Esophagus (tissue), 2 donors: ENCODE data around the gene MAP3K15. TPM values are rescaled to one million over a fixed set of nuclear protein-coding genes. Genes with fewer than 3 reads are reported as not detected.

Source experiments
- H3K27ac ChIP-seq, 2 donors: one replicate each; pipeline ENCODE4 v1.5.1; 2013; ENCODE audit warnings: low read depth in 2 of 2, mild to moderate bottlenecking in 2 of 2, inconsistent platforms in 1 of 2, low read length in 1 of 2, moderate library complexity in 1 of 2
- H3K27me3 ChIP-seq, 2 donors: one replicate each; pipeline ENCODE4 v1.6.1; 2013; ENCODE audit warnings: low read length in 2 of 2, control low read depth in 1 of 2, mild to moderate bottlenecking in 1 of 2; ENCODE audit not compliant: insufficient read depth in 2 of 2, control insufficient read depth in 1 of 2
- H3K36me3 ChIP-seq, 2 donors: one replicate each; pipeline ENCODE4 v1.6.1; 2013; ENCODE audit warnings: low read length in 1 of 2; ENCODE audit not compliant: control insufficient read depth in 2 of 2, insufficient read depth in 2 of 2
- H3K4me1 ChIP-seq, 2 donors: one replicate each; pipeline ENCODE4 v1.6.1; 2013; ENCODE audit warnings: low read length in 1 of 2; ENCODE audit not compliant: control insufficient read depth in 2 of 2, insufficient read depth in 2 of 2
- H3K4me3 ChIP-seq, 2 donors: one replicate each; pipeline ENCODE4 v1.5.1; 2013; ENCODE audit warnings: low read length in 2 of 2, mild to moderate bottlenecking in 2 of 2, low read depth in 1 of 2, moderate library complexity in 1 of 2
- H3K9me3 ChIP-seq, 2 donors: one replicate each; pipeline ENCODE4 v1.6.1; 2013; ENCODE audit warnings: mild to moderate bottlenecking in 2 of 2, low read depth in 1 of 2, low read length in 1 of 2, moderate library complexity in 1 of 2; ENCODE audit not compliant: control insufficient read depth in 2 of 2, insufficient read depth in 1 of 2
- WGBS, 2 donors: extraction: QIAGEN DNeasy Blood & Tissue Kit; methylation state at CpG; one replicate each; pipeline ENCODE4 v1.1.7; 2013; 5-methylcytosine and 5-hydroxymethylcytosine counted together
- polyA plus RNA-seq, 2 donors: library from polyadenylated mRNA; stranded (reverse); fragments of 200-250 nt; gene quantifications; one replicate each; pipeline ENCODE4 v1.2.3, GENCODE V29; 2013
- donor health status: healthy with polysubstance abuse.
- donor health status: Bipolar disorder and iron deficiency.

The MAP3K15 gene
- polyA plus RNA-seq, 2 donors: 0.04 to 0.06 TPM

DNA sequence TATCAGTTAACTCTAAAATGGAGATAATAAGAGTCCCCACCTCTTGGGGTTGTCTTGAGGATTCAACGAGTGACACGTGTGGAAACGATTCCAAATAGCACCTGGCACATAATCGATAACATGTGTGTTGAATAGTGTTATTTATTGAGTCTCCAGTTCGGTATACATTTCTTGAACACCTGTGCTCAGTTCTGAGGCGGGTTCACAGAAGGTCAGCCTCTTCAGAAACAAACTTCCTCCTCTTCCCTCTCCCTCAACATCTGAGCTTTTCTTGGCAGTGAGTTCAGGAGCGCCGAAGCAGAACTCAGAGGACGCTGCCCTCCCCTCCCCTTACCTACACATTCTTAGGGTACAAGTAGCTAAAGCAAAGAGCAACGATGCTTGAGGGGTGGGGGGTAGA lies 170.6 kb downstream of the MAP3K15 start:
- 7 to 31% methylated on average over 10 of the region's 10 CpGs for WGBS, 2 donors
- H3K27ac ChIP-seq: no peak overlapping the region
- peak overlapping the region; percentile 55 to 89 for H3K4me3 ChIP-seq
- peaks cover 0 to 5% of the 10 kb centered on the region in 2 donors for H3K9me3 ChIP-seq
- peaks cover 0 to 4% of the 10 kb centered on the region in 2 donors for H3K4me1 ChIP-seq
- H3K36me3 ChIP-seq: no peaks in the 10 kb centered on the region
- no peaks in the 10 kb centered on the region for H3K27me3 ChIP-seq

GRCh38 chrX:19343535-19344408 lies 171.5 kb downstream of the MAP3K15 start, which contains the start of gene PDHA1:
TSS of gene PDHA1 (plus strand) at chrX:19343927. CDS start at chrX:19344038, 111 bp downstream.
- Histone ChIP-seq H3K27ac (peak within 1 kb of the TSS; percentile 92), H3K27me3 (no peaks in the 10 kb centered on the region), H3K36me3 (no peaks in the 10 kb centered on the region), H3K9me3 (peaks cover 0 to 5% of the 10 kb centered on the region in 2 donors), H3K4me1 (peaks cover 0 to 4% of the 10 kb centered on the region in 2 donors), H3K4me3 (peak within 1 kb of the TSS; percentile 55 to 89)
- WGBS, 2 donors: 1 to 28% methylated on average over 58 to 81 of the region's 81 CpGs

DNA sequence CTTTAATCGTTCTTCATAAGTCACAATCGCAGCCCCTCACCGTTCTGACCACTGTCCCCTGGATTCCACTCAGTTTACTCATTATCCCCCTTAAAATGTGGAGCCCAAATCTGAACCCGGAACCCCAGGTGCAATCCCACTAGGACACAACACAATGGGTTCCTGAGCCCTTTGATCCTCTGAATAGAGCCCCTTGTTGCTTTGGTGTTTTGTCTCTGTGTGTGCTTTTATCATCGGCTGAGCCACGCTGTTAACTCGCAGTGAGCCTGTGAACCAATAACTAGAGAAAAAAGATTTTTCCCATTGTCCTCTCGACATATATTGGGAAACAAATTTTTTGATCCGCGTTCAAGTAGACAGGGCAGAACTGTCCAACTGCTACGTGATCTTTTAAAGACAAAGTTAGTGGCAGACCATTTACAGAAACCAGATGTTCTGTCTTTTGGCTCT lies 172.2 kb downstream of the MAP3K15 start:
- H3K4me1 ChIP-seq: peaks cover 0 to 4% of the 10 kb centered on the region in 2 donors
- peak overlapping the region; percentile 76 to 83 for H3K27ac ChIP-seq
- no peaks in the 10 kb centered on the region for H3K36me3 ChIP-seq
- H3K9me3 ChIP-seq: peaks cover 0 to 5% of the 10 kb centered on the region in 2 donors
- H3K4me3 ChIP-seq: peak overlapping the region; percentile 37 to 89
- H3K27me3 ChIP-seq: no peaks in the 10 kb centered on the region
- 40 to 49% methylated on average over 11 of the region's 11 CpGs for WGBS, 2 donors

DNA sequence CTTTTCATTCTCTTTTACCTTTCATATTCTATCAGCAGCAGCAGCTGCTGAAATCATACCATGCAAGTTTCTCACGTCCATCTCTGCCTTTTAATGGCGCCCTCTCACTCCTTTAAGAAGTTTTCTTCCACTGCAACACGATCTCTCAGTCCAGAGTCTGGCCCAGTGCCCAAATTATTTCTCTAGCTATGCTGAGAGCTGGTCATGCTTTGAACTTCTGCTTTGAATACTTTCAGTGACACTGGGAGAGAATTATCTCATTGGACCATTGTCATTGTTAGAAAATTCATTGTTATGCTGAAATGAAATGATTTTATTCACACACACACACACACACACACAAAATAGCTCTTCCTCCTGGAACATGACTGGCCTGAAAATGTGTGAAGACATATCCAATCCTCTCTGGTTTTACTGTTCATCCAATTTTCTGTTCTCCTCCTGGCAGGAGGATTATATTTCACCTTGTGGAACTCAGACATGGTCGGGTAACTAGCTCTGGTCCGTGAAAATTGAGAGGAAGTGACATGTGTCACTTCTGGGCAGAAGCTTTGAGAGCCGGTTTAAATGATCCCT lies 172.9 kb downstream of the MAP3K15 start:
- Histone ChIP-seq H3K27ac (no peak overlapping the region), H3K27me3 (no peaks in the 10 kb centered on the region), H3K36me3 (no peaks in the 10 kb centered on the region), H3K4me3 (no peak overlapping the region), H3K4me1 (peaks cover 0 to 4% of the 10 kb centered on the region in 2 donors), H3K9me3 (peaks cover 0 to 5% of the 10 kb centered on the region in 2 donors)
- WGBS, 2 donors: 63 to 72% methylated on average over 6 of the region's 6 CpGs

- H3K27ac ChIP-seq: no peak overlapping the region
- no peaks in the 10 kb centered on the region for H3K4me1 ChIP-seq
- no peak overlapping the region for H3K4me3 ChIP-seq
- no peaks in the 10 kb centered on the region for H3K36me3 ChIP-seq
- no peaks in the 10 kb centered on the region for H3K27me3 ChIP-seq
- no peaks in the 10 kb centered on the region for H3K9me3 ChIP-seq
- 65 to 70% methylated on average over 16 of the region's 16 CpGs for WGBS, 2 donors
Observed at GRCh38 chrX:19334945-19335626, 180.2 kb downstream of the MAP3K15 start.

DNA sequence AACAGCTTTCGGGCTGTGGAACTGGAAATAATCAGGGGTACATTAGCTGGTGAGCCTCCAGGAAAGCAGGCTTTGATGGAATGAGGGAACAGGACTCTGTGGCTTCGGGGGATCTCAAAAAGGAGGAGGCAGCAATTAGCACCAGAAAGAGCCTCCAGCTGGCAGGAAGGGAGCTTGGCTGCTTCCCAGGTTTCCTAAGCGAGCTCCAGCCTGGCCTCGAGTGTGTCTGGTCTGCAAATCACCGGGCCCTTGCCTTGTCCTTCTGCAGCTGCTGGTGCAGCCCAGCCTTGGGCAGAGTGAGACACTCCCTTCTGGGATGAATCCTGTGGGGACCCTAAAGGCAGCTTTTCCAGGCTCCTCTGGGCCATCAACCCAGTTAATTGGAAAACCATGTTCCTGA lies 182.3 kb downstream of the MAP3K15 start:
- Histone ChIP-seq H3K27ac (no peak overlapping the region), H3K36me3 (no peaks in the 10 kb centered on the region), H3K4me1 (no peaks in the 10 kb centered on the region), H3K4me3 (no peak overlapping the region), H3K27me3 (no peaks in the 10 kb centered on the region), H3K9me3 (no peaks in the 10 kb centered on the region)
- 19 to 43% methylated on average over 5 of the region's 5 CpGs for WGBS, 2 donors

DNA sequence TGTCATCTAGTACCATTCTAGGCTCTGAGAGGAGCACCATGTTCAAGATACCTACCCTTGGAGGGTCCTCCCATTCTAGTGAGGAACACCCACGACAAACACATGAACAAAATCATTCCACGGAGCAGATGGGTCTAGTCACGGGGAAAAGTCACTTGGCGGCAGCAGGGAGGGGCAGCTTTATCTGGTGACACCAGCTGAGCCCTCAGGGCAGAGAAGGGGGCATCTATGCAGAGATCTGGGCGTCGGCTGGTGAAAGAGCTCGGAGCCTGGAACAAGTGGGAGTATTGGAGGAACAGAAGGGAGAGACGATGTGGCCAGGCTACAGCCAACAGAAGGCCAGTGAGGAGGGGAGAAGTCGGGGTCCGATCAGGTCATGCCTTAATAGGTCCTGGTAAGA lies 183.5 kb downstream of the MAP3K15 start:
- no peaks in the 10 kb centered on the region for H3K36me3 ChIP-seq
- 81 to 83% methylated on average over 10 of the region's 10 CpGs for WGBS, 2 donors
- no peaks in the 10 kb centered on the region for H3K9me3 ChIP-seq
- no peak overlapping the region for H3K27ac ChIP-seq
- no peak overlapping the region for H3K4me3 ChIP-seq
- no peaks in the 10 kb centered on the region for H3K27me3 ChIP-seq
- no peaks in the 10 kb centered on the region for H3K4me1 ChIP-seq

- Histone ChIP-seq H3K27ac (no peak overlapping the region), H3K4me1 (no peaks in the 10 kb centered on the region), H3K27me3 (no peaks in the 10 kb centered on the region), H3K4me3 (no peak overlapping the region), H3K36me3 (no peaks in the 10 kb centered on the region), H3K9me3 (no peaks in the 10 kb centered on the region)
- WGBS, 2 donors: 67 to 76% methylated on average over 2 of the region's 2 CpGs
Observed at GRCh38 chrX:19326567-19326966, 188.7 kb downstream of the MAP3K15 start.
